ENCODE data around the gene PCDHAC1.

The PCDHAC1 gene

GRCh38 chr5:140967226-140967893, 41.3 kb downstream of the PCDHAC1 start:
- in situ Hi-C loops (cut with HindIII; ENCODE audit: low sequenced_read_pairs) = no loop called here

GRCh38 chr5:140969880-140970279, 43.8 kb downstream of the PCDHAC1 start:
- in situ Hi-C loops (cut with HindIII; ENCODE audit: low sequenced_read_pairs) = no loop called here

DNA sequence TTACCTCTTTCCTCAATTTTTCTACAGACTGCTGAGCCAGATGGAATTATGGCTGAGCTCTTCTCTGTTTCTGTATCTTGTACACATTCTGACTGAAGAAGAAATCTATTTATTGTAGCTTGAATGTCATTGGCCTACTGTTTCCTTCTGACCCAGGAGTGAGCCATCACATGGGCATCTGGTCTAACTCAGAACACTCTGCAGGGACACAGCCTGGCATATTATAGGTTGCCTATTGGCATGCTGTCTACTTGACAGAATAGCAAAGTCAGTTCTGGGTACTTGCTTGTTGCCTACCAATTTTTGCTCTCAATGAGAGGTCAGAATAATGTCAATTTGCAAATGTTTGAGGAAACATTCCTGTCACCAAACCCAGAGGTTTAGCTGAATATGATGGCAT, 47.5 kb downstream of the PCDHAC1 start:
- in situ Hi-C loops (cut with HindIII; ENCODE audit: low sequenced_read_pairs) = no loop called here

- in situ Hi-C loops (cut with HindIII; ENCODE audit: low sequenced_read_pairs) = no loop called here
Measured at GRCh38 chr5:140977003-140977402, 50.9 kb downstream of the PCDHAC1 start.

GRCh38 chr5:140978260-140978659, 52.2 kb downstream of the PCDHAC1 start:
- in situ Hi-C loops (cut with HindIII; ENCODE audit: low sequenced_read_pairs) = no loop called here

GRCh38 chr5:140978983-140979382, 52.9 kb downstream of the PCDHAC1 start:
- in situ Hi-C loops (cut with HindIII; ENCODE audit: low sequenced_read_pairs) = no loop called here

Measured in DLD1 (cell line).